SK-N-SH (cell line): ENCODE data around the gene PANK4. TPM values are rescaled to one million over a fixed set of nuclear protein-coding genes. Genes with fewer than 3 reads are reported as not detected.

Experiments
- CTCF ChIA-PET: fragments of 300-600, 350-600 bp; formaldehyde crosslinking; extraction: SDS; loops from one replicate; lab custom pipeline; 2021; lab: Yijun Ruan, JAX
- POLR2A ChIA-PET: fragments of 350-600 bp; sonication (Branson Sonifier 250); formaldehyde crosslinking; extraction: SDS; loops from one replicate; lab custom pipeline; 2020; ENCODE audit warnings: antibody characterized with exemption, inconsistent platforms; lab: Yijun Ruan, JAX
- DNase-seq: peaks from one replicate; pipeline ENCODE4 v3.0.0; 2012
- H2AFZ ChIP-seq: fragments of 200-600 bp; sonication (generic); 2 replicates; pipeline ENCODE4 v1.8.1; 2016; ENCODE audit warnings: antibody characterized with exemption, mild to moderate bottlenecking, low read depth
- H3F3A ChIP-seq: fragments of 200-600 bp; sonication (generic); replicated peaks from 2 replicates; pipeline ENCODE3; 2016; ENCODE audit warnings: antibody characterized with exemption, mild to moderate bottlenecking; ENCODE audit not compliant: insufficient read depth
- H3K27ac ChIP-seq, 2 experiments: fragments of 200-500 bp in 1 of 2; fragments of 200-600 bp in 1 of 2; sonication (Bioruptor generic) in 1 of 2; sonication (generic), shearing (Covaris generic) in 1 of 2; 2 replicates each; pipeline versions ENCODE4 v1.5.1 to v1.6.1; 2014 to 2016; ENCODE audit warnings: low read depth in 2 of 2, inconsistent platforms in 1 of 2, low read length in 1 of 2, mild to moderate bottlenecking in 1 of 2, mixed read lengths in 1 of 2
- H3K27me3 ChIP-seq: fragments of 200-600 bp; sonication (generic), shearing (Covaris generic); 2 replicates; pipeline ENCODE4 v1.6.1; 2016; ENCODE audit warnings: mixed run types; ENCODE audit not compliant: insufficient read depth
- H3K36me3 ChIP-seq, 2 experiments: fragments of 200-500 bp in 1 of 2; fragments of 200-600 bp in 1 of 2; sonication (Bioruptor generic) in 1 of 2; sonication (generic) in 1 of 2; replicated peaks in 1 of 2; 2 replicates each; pipeline versions ENCODE3 to v1.5.1; 2014 to 2016; ENCODE audit warnings: low read length in 1 of 2, mild to moderate bottlenecking in 1 of 2; ENCODE audit not compliant: insufficient read depth in 2 of 2, control insufficient read depth in 1 of 2
- H3K4me1 ChIP-seq, 2 experiments: fragments of 200-500 bp in 1 of 2; fragments of 200-600 bp in 1 of 2; sonication (Bioruptor generic) in 1 of 2; sonication (generic), shearing (Covaris generic) in 1 of 2; 2 replicates each; pipeline versions ENCODE4 v1.5.1 to v1.6.1; 2014 to 2016; ENCODE audit warnings: low read depth in 1 of 2, low read length in 1 of 2, mixed run types in 1 of 2; ENCODE audit not compliant: insufficient read depth in 2 of 2, control insufficient read depth in 1 of 2
- H3K4me2 ChIP-seq: fragments of 200-600 bp; sonication (generic), shearing (Covaris generic); 2 replicates; pipeline ENCODE4 v1.6.1; 2017; ENCODE audit warnings: mixed run types
- H3K4me3 ChIP-seq, 2 experiments: fragments of 200-500 bp in 1 of 2; fragments of 200-600 bp in 1 of 2; sonication (Bioruptor generic) in 1 of 2; sonication (generic), shearing (Covaris generic) in 1 of 2; 2 replicates each; pipeline versions ENCODE4 v1.5.1 to v1.8.1; 2014 to 2016; ENCODE audit warnings: low read depth in 2 of 2, inconsistent platforms in 1 of 2, low read length in 1 of 2, mild to moderate bottlenecking in 1 of 2, mixed read lengths in 1 of 2, moderate library complexity in 1 of 2
- H3K79me2 ChIP-seq: fragments of 200-600 bp; sonication (generic); 2 replicates; pipeline ENCODE4 v1.8.1; 2017; ENCODE audit warnings: mild to moderate bottlenecking; ENCODE audit not compliant: insufficient read depth
- H3K9ac ChIP-seq: fragments of 200-600 bp; sonication (generic); 2 replicates; pipeline ENCODE4 v1.6.1; 2017; ENCODE audit warnings: mixed run types
- H3K9me2 ChIP-seq: fragments of 200-600 bp; sonication (generic); 2 replicates; pipeline ENCODE4 v1.6.1; 2017; ENCODE audit warnings: mixed run types
- H3K9me3 ChIP-seq: fragments of 200-600 bp; sonication (generic); 2 replicates; pipeline ENCODE4 v1.6.1; 2017; ENCODE audit warnings: mixed run types, mild to moderate bottlenecking, moderate library complexity
- H4K20me1 ChIP-seq: fragments of 200-600 bp; sonication (generic); 2 replicates; pipeline ENCODE4 v1.6.1; 2017; ENCODE audit warnings: mild to moderate bottlenecking, mixed run types; ENCODE audit not compliant: insufficient read depth
- ELF1 ChIP-seq: IDR thresholded peaks from 2 replicates; pipeline ENCODE4 v1.4.0; 2012
- EP300 ChIP-seq, 2 experiments: IDR thresholded peaks; 2 replicates each; pipeline versions ENCODE4 v1.4.0 to v1.6.1; 2012; ENCODE audit warnings: borderline replicate concordance in 1 of 2, low read depth in 1 of 2, low read length in 1 of 2
- EZH2phosphoT487 ChIP-seq: fragments of 200-600 bp; sonication (generic); IDR thresholded peaks from 2 replicates; pipeline ENCODE4 v1.6.1; 2017; ENCODE audit warnings: low read depth, mixed run types, mild to moderate bottlenecking, antibody characterized with exemption, moderate library complexity, borderline replicate concordance
- FOSL2 ChIP-seq: IDR thresholded peaks from 2 replicates; pipeline ENCODE4 v1.4.0; 2012; ENCODE audit warnings: low read depth, mild to moderate bottlenecking, moderate library complexity, borderline replicate concordance
- GABPA ChIP-seq: IDR thresholded peaks from 2 replicates; pipeline ENCODE4 v1.4.0; 2012; ENCODE audit warnings: low read depth, mild to moderate bottlenecking
- GATA2 ChIP-seq: sonication (generic); formaldehyde crosslinking; IDR thresholded peaks from 2 replicates; pipeline ENCODE4 v1.5.0; 2020; ENCODE audit warnings: mild to moderate bottlenecking, missing genetic modification reagents
- IRF3 ChIP-seq: fragments of 150-350 bp; IDR thresholded peaks from 2 replicates; pipeline ENCODE4 v1.6.1; 2016; ENCODE audit warnings: mild to moderate bottlenecking, low read depth, low read length
- NFIC ChIP-seq: IDR thresholded peaks from 2 replicates; pipeline ENCODE4 v1.4.0; 2012; ENCODE audit warnings: borderline replicate concordance
- PBX3 ChIP-seq: IDR thresholded peaks from 2 replicates; pipeline ENCODE4; 2012
- POLR2AphosphoS5 ChIP-seq: IDR thresholded peaks from 2 replicates; pipeline ENCODE4 v1.6.1; 2012; ENCODE audit warnings: low read depth, low read length
- RXRA ChIP-seq: IDR thresholded peaks from 2 replicates; pipeline ENCODE4 v1.4.0; 2012; ENCODE audit warnings: low read depth, mild to moderate bottlenecking, borderline replicate concordance
- SMC3 ChIP-seq: IDR thresholded peaks from 2 replicates; pipeline ENCODE4 v1.6.1; 2012; ENCODE audit warnings: low read depth, low read length, improper control_type of control experiment
- TEAD4 ChIP-seq: IDR thresholded peaks from 2 replicates; pipeline ENCODE4 v1.4.0; 2012; ENCODE audit warnings: mild to moderate bottlenecking, borderline replicate concordance; ENCODE audit not compliant: insufficient read depth
- ZBTB33 ChIP-seq: IDR thresholded peaks from 2 replicates; pipeline ENCODE4 v1.4.0; 2012; ENCODE audit warnings: low read depth, borderline replicate concordance
- WGBS: methylation state at CpG from one replicate; pipeline ENCODE4 v1.1.6; 2017; ENCODE audit warnings: low lambda C conversion rate; 5-methylcytosine and 5-hydroxymethylcytosine counted together
- polyA plus RNA-seq, 3 experiments: library from polyadenylated mRNA; depleted of rRNA; stranded (reverse); fragments of >200 nt; gene quantifications; 2 replicates each; pipeline ENCODE4 v1.2.3, GENCODE V29; 2012

Gene PANK4
- polyA plus RNA-seq, 1 of the 3 experiments (the other 2 are of a cell fraction): 16.6 TPM

GRCh38 chr1:2564815-2565374 lies 38.5 kb upstream of the PANK4 start:
- no peaks in the 10 kb centered on the region for H3K79me2 ChIP-seq
- 53% methylated on average over 12 of the region's 14 CpGs for whole genome bisulfite sequencing
- no peak overlapping the region for H3K27ac ChIP-seq
- DNase-seq: no peak
- H3K9me3 ChIP-seq: no peaks in the 10 kb centered on the region
- H3K36me3 ChIP-seq: no peaks in the 10 kb centered on the region
- no peaks in the 10 kb centered on the region for H3K27me3 ChIP-seq
- no peak for TF ChIP-seq FOSL2
- no peak for TF ChIP-seq GATA2 (CRISPR knock-in tag)
- no peak for TF ChIP-seq POLR2AphosphoS5
- TF ChIP-seq SMC3: no peak
- no peak for TF ChIP-seq TEAD4
- TF ChIP-seq EZH2phosphoT487: no peak
- TF ChIP-seq GABPA: no peak
- TF ChIP-seq RXRA: no peak
- no peak for TF ChIP-seq PBX3
- no peak for TF ChIP-seq ELF1
- no peak for TF ChIP-seq ZBTB33
- no peak for TF ChIP-seq NFIC
- no peak for TF ChIP-seq EP300 (IDR thresholded peaks at IDR 0.05; ENCODE audit: borderline replicate concordance in 1 of 2, low read depth in 1 of 2, low read length in 1 of 2)
- no peak for TF ChIP-seq IRF3
- H4K20me1 ChIP-seq: no peaks in the 10 kb centered on the region
- H3K9ac ChIP-seq: no peak overlapping the region
- CTCF ChIA-PET: interaction anchor here (1.2 to 1.6 kb wide), 2 partner anchors 10 to 105 kb away, joined by 3 to 6 read pairs; partner anchors contain the start of gene TNFRSF14
- H3K4me2 ChIP-seq: no peak overlapping the region
- no peaks in the 10 kb centered on the region for H3K9me2 ChIP-seq
- POLR2A ChIA-PET: no interaction called here
- no peaks in the 10 kb centered on the region for H3K4me1 ChIP-seq
- H2AFZ ChIP-seq: no peak overlapping the region
- H3F3A ChIP-seq: no peaks in the 10 kb centered on the region
- H3K4me3 ChIP-seq: no peak overlapping the region
